BE2C (cell line): ENCODE measurements around the gene HK3.

Source experiments
- DNase-seq: peaks from one replicate; pipeline ENCODE4 v3.0.0-alpha.2; 2020
- H3K27me3 ChIP-seq: fragments of 250-450 bp; sonication (Bioruptor Pico); 2 replicates; pipeline ENCODE4 v1.5.1; 2020; ENCODE audit warnings: mild to moderate bottlenecking
- H3K36me3 ChIP-seq: fragments of 250-450 bp; sonication (Bioruptor Pico); 2 replicates; pipeline ENCODE4 v1.5.1; 2020; ENCODE audit warnings: mild to moderate bottlenecking
- H3K4me1 ChIP-seq: fragments of 250-450 bp; sonication (Bioruptor Pico); 2 replicates; pipeline ENCODE4 v1.5.1; 2020
- H3K4me3 ChIP-seq: 2 replicates; pipeline ENCODE4 v1.5.1; 2011; ENCODE audit warnings: low read depth, low read length
- H3K9me3 ChIP-seq: fragments of 250-450 bp; sonication (Bioruptor Pico); 2 replicates; pipeline ENCODE4 v1.5.1; 2020
- CTCF ChIP-seq: IDR thresholded peaks from 2 replicates; pipeline ENCODE4 v1.5.1; 2012; ENCODE audit warnings: mild to moderate bottlenecking, low read depth, low read length

The HK3 gene

GRCh38 chr5:176901260-176902101 lies 2.3 kb upstream of the HK3 start:
- DNase-seq: no peak
- no peaks in the 10 kb centered on the region for H3K4me1 ChIP-seq
- no peaks in the 10 kb centered on the region for H3K27me3 ChIP-seq
- H3K4me3 ChIP-seq: no peak overlapping the region
- peaks cover 36% of the 10 kb centered on the region for H3K36me3 ChIP-seq
- no peak for TF ChIP-seq CTCF
- H3K9me3 ChIP-seq: no peaks in the 10 kb centered on the region

- TF ChIP-seq CTCF: no peak
- Histone ChIP-seq H3K27me3 (no peaks in the 10 kb centered on the region), H3K36me3 (peaks cover 30% of the 10 kb centered on the region), H3K4me1 (no peaks in the 10 kb centered on the region), H3K9me3 (no peaks in the 10 kb centered on the region), H3K4me3 (no peak overlapping the region)
- no peak for DNase-seq
Observed at GRCh38 chr5:176900780-176901204, 1.6 kb upstream of the HK3 start.

GRCh38 chr5:176899946-176900779 lies 1.0 kb upstream of the HK3 start:
- Histone ChIP-seq H3K4me1 (no peaks in the 10 kb centered on the region), H3K4me3 (no peak overlapping the region), H3K9me3 (no peaks in the 10 kb centered on the region), H3K36me3 (peaks cover 23% of the 10 kb centered on the region), H3K27me3 (no peaks in the 10 kb centered on the region)
- no peak for TF ChIP-seq CTCF
- no peak for DNase-seq

DNA sequence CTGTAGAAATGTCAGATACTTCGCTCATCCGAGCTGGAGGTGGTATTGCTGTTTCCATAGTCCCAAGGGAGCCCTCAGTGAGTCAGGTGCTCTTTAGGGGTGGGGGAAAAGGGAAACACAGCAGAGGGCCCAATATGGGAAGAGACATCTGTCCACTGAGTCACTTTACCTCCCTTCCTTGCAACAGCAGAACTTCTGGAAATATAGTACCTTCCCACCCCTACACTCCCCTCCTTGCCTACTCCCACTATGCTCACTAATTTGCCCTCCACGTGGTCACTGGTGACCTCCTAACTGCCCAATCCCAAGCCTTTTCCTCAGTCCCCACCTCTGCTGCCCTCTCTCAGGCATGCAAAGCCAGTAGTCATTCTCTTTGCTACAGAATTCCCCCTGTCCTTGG lies 1.9 kb downstream of the HK3 start:
- TF ChIP-seq CTCF: no peak
- Histone ChIP-seq H3K4me3 (no peak overlapping the region), H3K4me1 (no peaks in the 10 kb centered on the region), H3K27me3 (no peaks in the 10 kb centered on the region), H3K9me3 (no peaks in the 10 kb centered on the region), H3K36me3 (peaks cover under 1% of the 10 kb centered on the region; the same call in 1 of the 2 replicates)
- DNase-seq: no peak

GRCh38 chr5:176895831-176896230 lies 3.3 kb downstream of the HK3 start:
- H3K4me1 ChIP-seq: no peaks in the 10 kb centered on the region
- no peak for TF ChIP-seq CTCF

More at GRCh38 chr5:176895831-176896230, 3.3 kb downstream of the HK3 start:
- Histone ChIP-seq H3K4me3 (no peak overlapping the region), H3K27me3 (no peaks in the 10 kb centered on the region), H3K9me3 (no peaks in the 10 kb centered on the region), H3K36me3 (no peaks in the 10 kb centered on the region; the same call in 1 of the 2 replicates)
- DNase-seq: no peak
